ENCODE data around the gene SLC34A1. TPM values are rescaled to one million over a fixed set of nuclear protein-coding genes. Genes with fewer than 3 reads are reported as not detected.

The SLC34A1 gene
- total and polyA plus RNA-seq, 8 donors = not detected

DNA sequence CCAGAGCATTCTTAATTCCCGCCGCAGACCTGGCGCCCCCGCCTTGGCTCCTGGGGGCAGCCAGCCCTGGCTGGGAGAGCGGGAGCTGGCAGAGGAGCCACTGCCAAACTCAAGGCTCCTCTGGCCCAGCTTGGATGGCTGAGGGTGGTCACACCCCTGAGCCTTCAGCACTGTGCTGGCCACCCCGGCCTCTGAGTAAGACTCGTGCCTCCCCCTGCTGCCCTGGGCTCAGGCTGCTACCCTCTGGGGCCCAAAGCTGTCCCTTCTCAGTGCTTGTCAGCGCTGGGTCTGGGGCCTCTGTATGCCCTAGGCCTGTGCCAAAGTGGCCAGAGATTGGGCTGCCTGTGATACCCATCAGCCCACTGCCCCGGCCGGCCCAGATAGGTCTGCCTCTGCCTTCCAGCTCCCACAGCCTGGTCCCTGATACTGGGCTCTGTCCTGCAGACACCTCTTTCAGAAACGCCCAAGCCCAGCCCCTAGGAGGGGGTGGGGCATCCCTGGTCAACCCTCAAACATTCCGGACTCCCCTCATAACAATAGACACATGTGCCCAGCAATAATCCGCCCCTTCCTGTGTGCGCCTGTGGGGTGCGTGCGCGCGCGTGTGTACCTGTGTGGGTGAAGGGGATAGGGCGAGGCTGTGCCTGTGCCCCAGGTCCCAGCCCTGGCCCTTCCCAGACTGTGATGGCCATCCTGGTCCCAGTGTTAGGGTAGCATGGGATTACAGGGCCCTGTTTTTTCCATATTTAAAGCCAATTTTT, 58.0 kb downstream of the SLC34A1 start:
- Histone ChIP-seq H3K27ac (no peak overlapping the region), H3K36me3 (no peaks in the 10 kb centered on the region), H3K4me3 (no peak overlapping the region), H3K4me1 (peaks cover 0 to 3% (median 3%) of the 10 kb centered on the region in 3 donors), H3K27me3 (no peaks in the 10 kb centered on the region), H3K9me3 (no peaks in the 10 kb centered on the region)
- 89 to 91% methylated on average over 19 to 20 of the region's 20 CpGs for WGBS, 2 donors
- FAIRE-seq (no peak), ATAC-seq (no peak), DNase-seq (peak in 4 of 6 donors; percentile 15 to 60 (median 37))
- TF ChIP-seq, protein P1, sequence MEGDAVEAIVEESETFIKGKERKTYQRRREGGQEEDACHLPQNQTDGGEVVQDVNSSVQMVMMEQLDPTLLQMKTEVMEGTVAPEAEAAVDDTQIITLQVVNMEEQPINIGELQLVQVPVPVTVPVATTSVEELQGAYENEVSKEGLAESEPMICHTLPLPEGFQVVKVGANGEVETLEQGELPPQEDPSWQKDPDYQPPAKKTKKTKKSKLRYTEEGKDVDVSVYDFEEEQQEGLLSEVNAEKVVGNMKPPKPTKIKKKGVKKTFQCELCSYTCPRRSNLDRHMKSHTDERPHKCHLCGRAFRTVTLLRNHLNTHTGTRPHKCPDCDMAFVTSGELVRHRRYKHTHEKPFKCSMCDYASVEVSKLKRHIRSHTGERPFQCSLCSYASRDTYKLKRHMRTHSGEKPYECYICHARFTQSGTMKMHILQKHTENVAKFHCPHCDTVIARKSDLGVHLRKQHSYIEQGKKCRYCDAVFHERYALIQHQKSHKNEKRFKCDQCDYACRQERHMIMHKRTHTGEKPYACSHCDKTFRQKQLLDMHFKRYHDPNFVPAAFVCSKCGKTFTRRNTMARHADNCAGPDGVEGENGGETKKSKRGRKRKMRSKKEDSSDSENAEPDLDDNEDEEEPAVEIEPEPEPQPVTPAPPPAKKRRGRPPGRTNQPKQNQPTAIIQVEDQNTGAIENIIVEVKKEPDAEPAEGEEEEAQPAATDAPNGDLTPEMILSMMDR (IDR thresholded peaks at IDR 0.05) = no peak
- intact Hi-C loops (cut with DNase I) = no loop called here

DNA sequence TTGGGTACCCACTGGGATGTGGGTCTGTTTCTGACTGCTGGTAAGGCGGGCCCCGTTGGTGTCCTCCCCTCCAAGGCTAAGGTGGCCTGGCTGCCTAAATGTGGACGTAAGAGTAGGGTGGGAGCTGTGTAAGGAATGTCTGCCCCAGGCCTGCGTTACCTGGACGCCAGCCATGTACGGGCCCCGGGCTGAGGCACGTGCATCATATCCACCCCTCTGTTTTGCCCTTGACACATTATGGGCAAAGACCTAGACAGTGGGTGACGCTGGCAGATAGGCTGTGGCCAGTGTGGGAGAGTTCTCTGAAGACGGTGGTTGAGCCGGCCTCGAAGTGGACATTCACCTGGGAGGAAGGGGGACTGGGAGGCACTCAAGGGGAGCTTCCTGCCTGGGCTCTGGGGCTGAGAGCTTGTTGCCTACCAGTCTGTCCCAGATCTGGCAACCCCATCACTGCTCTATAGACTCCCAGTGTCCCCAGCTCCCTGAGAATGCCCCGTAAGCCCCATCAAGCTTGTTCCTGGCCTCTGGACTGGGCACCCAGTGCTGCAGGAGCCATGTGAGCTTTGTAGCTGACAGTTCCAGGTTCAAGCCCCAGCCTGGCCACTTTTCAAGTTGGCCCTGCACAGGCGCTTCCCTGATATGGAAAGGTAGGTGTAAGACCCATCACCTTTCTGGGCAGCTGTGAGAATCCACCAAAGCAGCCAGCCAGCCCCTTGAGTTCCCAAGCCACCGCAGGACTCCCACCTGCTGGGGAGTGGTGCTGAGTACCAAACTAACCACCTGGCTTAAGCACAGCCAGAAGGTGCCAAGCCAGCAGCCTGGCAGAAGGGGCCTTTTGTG, 59.1 kb downstream of the SLC34A1 start:
- no peaks in the 10 kb centered on the region for H3K27me3 ChIP-seq
- WGBS, 2 donors = 70 to 83% methylated on average over 15 of the region's 15 CpGs
- intact Hi-C loops (cut with DNase I) = no loop called here
- H3K27ac ChIP-seq = no peak overlapping the region
- no peaks in the 10 kb centered on the region for H3K36me3 ChIP-seq
- H3K4me1 ChIP-seq = peaks cover 4 to 12% (median 7%) of the 10 kb centered on the region in 3 donors
- DNase-seq = peak in 5 of 6 donors; percentile 3 to 51 (median 26)
- TF ChIP-seq, protein P1 (IDR thresholded peaks at IDR 0.05) = no peak
- H3K4me3 ChIP-seq = no peak overlapping the region
- FAIRE-seq = no peak
- ATAC-seq = no peak
- H3K9me3 ChIP-seq = no peaks in the 10 kb centered on the region

DNA sequence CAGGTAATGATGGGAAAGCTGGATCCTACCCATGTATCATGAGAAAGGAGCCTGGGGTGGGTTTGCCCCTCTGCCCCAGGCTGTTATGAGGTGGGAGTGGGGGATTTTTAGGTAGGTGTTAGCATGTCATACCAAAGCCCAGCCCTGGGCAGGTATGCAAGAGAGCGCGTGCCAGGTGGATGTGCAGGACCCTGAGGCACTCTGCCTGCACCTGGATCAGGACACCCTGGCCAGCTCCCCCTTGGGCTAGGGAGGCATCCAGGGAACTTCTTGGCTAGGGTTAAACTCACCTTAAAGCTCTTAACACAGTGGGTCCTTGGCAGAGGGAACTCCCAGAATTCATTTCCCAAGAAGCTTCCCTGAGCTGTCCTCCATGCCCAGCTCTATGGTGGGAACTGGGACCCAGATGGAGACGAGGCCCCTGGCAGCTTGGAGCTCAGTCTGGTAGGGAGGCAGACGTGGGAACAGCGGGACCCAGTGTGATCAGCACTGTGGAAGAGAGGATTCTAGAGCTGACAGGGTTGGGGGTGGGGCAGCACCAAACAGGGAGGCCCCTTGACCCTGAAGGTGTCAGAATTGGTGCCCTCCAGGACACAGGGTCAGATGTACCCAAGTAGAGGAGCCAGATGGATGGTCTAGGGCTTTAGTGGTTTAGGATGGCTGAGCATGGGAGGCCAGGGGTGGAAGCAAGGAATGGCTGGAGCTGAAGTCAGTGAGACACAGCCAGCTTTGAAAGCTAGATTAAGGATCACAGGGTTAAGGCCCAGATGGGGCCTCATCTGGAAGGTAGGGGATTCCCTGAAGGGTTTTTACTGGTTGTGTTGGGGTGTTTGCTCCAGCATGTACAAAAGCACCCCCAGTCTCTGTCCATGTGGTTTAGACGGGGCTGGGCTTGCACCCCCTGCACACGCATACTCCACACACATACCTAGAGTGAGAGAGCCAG, 60.1 kb downstream of the SLC34A1 start:
- WGBS, 2 donors = 53 to 64% methylated on average over 7 of the region's 7 CpGs
- Histone ChIP-seq H3K4me1 (peaks cover 4 to 12% (median 8%) of the 10 kb centered on the region in 3 donors), H3K36me3 (no peaks in the 10 kb centered on the region), H3K4me3 (no peak overlapping the region), H3K9me3 (no peaks in the 10 kb centered on the region), H3K27ac (no peak overlapping the region), H3K27me3 (no peaks in the 10 kb centered on the region)
- ATAC-seq (no peak), DNase-seq (peak in 3 of 6 donors; percentile 3 to 23 (median 14)), FAIRE-seq (no peak)
- intact Hi-C loops (cut with DNase I) = no loop called here
- TF ChIP-seq, protein P1 (IDR thresholded peaks at IDR 0.05) = no peak

DNA sequence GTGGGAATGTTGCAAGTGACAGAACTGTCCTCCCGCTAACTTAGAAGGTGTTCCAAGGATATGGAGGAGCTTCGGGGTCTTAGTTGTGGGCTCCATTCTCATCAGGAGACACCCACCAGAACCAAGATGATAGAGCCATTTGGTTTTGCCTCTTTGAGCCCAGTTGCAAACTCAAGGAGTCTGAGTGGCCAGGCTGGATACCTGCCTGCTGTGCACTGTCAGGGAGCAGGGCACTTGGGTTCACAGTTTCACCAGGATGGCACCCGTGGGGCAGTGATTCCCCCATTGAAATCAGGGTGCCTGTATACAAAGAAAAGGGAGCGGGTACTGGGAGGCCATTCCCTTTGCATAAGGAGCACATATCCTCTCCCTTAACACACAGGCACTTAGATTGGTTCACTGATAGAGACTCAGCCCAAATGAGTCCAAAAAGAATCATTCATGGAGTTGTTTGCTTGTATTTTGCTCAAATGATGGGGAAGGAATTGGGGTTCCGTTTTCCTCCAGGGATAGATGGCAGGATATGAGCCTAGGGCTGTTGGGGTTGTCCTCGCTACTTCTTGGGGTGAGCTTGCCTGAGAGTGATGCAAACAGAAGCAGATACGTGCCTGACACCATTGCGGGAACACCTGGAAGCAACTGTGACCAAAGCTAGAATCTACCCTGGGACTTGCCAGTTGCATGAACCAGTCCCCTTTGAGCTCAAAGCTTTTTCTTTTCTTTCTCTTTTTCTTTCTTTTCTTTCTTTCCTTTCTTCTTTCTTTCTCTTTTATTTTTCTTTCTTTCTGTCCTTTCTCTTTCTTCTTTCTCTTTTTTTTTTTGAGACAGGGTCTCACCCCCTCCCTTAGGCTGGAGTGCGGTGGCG, 61.0 kb downstream of the SLC34A1 start:
- intact Hi-C loops (cut with DNase I) = no loop called here
- Histone ChIP-seq H3K27ac (no peak overlapping the region), H3K36me3 (no peaks in the 10 kb centered on the region), H3K4me3 (no peak overlapping the region), H3K27me3 (no peaks in the 10 kb centered on the region), H3K9me3 (no peaks in the 10 kb centered on the region), H3K4me1 (peaks cover 4 to 12% (median 8%) of the 10 kb centered on the region in 3 donors)
- DNase-seq (no peak), FAIRE-seq (no peak), ATAC-seq (no peak)
- TF ChIP-seq, protein P1 (IDR thresholded peaks at IDR 0.05) = no peak
- 45 to 47% methylated on average over 10 of the region's 10 CpGs for WGBS, 2 donors

All from pancreas (tissue), 10 donors.